ENCODE results near the gene EZH1.

Gene EZH1

GRCh38 chr17:42706732-42707131 is 38.1 kb downstream of the EZH1 start:
- no peak for DNase-seq

- no peak for DNase-seq
Observed at GRCh38 chr17:42704837-42705494, 39.9 kb downstream of the EZH1 start.

GRCh38 chr17:42704490-42704836 is 40.4 kb downstream of the EZH1 start:
- DNase-seq = no peak

GRCh38 chr17:42702446-42702845 is 42.4 kb downstream of the EZH1 start:
- DNase-seq = no peak

GRCh38 chr17:42700586-42701289 is 44.1 kb downstream of the EZH1 start:
- DNase-seq = no peak

GRCh38 chr17:42699415-42699740 is 45.5 kb downstream of the EZH1 start:
- no peak for DNase-seq

- DNase-seq = no peak
Observed at GRCh38 chr17:42698736-42699414, 46.0 kb downstream of the EZH1 start.

GRCh38 chr17:42697108-42697811 is 47.6 kb downstream of the EZH1 start:
- DNase-seq = no peak

GRCh38 chr17:42695500-42695899 is 49.3 kb downstream of the EZH1 start:
- DNase-seq = no peak

- no peak for DNase-seq
Observed at GRCh38 chr17:42694524-42694923, 50.3 kb downstream of the EZH1 start.

GRCh38 chr17:42692489-42692888 is 52.4 kb downstream of the EZH1 start:
- no peak for DNase-seq

- no peak for DNase-seq
Observed at GRCh38 chr17:42691021-42691545, 53.8 kb downstream of the EZH1 start.

- no peak for DNase-seq
Observed at GRCh38 chr17:42690596-42690995, 54.2 kb downstream of the EZH1 start.

GRCh38 chr17:42687707-42688320 is 57.0 kb downstream of the EZH1 start:
- no peak for DNase-seq

GRCh38 chr17:42686520-42687128 is 58.2 kb downstream of the EZH1 start:
- DNase-seq = no peak

- DNase-seq = no peak
Observed at GRCh38 chr17:42685831-42686230, 59.0 kb downstream of the EZH1 start.

GRCh38 chr17:42684929-42685556 is 59.8 kb downstream of the EZH1 start:
- DNase-seq = no peak

GRCh38 chr17:42683407-42684034 is 61.3 kb downstream of the EZH1 start:
- no peak for DNase-seq

- peak; percentile 45 for DNase-seq
Observed at GRCh38 chr17:42682722-42683403, 62.0 kb downstream of the EZH1 start.

- peak; percentile 45 for DNase-seq
Observed at GRCh38 chr17:42681976-42682721, 62.7 kb downstream of the EZH1 start, which contains the start of gene CNTNAP1. CNTNAP1 (plus strand) TSS chr17:42682531; CDS start chr17:42682830, 299 bp downstream.
